ENCODE results near the gene PTPRK.

PTPRK gene

GRCh38 chr6:128516514-128516898, 3.9 kb downstream of the PTPRK start:
- DNase-seq (ENCODE audit: low read depth, low spot score), result no peak

DNA sequence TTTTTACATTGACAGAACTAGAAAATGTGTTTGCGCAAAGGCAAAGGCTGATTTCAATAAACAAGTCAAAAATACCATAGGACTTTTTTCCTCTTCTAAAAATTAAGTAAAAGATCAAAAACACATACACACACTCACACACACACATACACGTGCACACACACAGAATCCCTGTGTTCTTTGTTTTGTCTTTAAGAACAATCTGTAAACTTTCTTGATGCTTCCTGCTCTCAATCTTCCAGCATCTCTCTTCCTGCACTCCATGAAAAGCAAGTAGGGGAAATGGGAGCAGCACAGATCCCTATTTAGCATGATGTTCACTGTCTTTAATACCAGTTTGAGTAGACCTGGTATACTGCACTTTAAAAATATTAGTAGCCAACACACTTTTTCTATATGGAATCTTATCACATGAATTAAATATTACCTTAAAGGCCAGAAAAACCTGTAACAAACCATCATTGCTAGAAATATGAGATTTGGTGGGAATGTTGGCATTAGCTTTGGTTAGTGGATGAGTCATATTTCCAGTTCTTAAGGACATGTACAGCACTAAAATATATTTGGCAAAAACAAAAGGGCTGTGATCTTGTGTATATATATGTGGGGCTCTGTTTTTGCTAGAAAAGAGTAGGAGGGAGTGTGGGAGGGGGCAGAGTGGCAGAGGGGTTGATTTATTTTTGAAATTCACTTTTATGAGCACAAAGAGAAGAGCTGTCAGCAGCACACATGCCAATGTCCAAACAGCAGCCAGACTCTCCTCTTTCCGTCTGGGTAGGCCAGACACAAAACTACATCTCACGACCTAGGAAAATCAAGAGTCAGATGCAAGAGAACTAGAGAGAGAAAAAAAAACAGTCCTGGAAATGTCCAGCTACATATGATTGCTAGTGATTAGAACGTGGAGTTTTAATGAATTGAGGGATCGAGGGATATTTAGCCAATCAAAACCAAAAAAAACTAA, 4.6 kb downstream of the PTPRK start:
- no peak for DNase-seq (ENCODE audit: low read depth, low spot score)

- no peak for DNase-seq (ENCODE audit: low read depth, low spot score)
Observed at GRCh38 chr6:128513878-128514277, 6.5 kb downstream of the PTPRK start.

DNA sequence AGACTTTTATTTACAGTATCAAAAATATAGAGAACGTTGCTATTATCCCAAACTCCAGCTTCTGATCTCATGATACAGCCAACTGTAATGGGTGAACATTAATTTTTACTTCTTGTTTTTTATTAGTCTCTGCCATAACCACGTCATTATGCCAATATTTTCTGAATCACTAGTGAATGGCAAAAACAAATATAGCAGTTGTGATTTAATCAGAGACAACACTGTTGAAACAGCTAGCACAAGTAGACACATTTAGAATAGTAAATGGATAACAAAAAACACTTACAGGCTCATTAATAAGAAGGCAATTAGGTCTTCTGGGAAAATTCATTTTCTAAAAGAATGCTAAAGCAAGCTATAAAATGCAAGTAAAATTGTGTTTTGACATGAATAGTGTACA, 8.1 kb downstream of the PTPRK start:
- no peak for DNase-seq (ENCODE audit: low read depth, low spot score)

- no peak for DNase-seq (ENCODE audit: low read depth, low spot score)
Observed at GRCh38 chr6:128511506-128511905, 8.9 kb downstream of the PTPRK start.

DNA sequence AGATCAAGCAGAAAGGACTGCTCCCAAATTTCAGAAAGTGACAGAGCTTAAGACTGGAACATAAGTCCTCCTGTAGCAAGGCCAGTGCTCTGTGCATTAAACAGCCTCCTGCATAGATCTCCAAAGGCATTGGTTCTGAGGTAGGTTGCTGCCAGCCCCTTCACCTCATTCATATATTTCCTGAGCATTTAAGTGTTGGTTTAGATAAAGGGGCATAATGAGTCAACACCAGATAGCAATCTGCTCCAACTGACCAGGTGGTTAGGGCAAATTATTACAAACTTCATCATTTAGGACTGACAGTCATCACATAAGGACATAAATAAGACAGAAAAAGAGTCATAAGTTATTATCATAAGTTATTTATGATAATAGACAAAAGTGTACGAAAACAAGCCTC, 10.7 kb downstream of the PTPRK start:
- no peak for DNase-seq (ENCODE audit: low read depth, low spot score)

- DNase-seq (ENCODE audit: low read depth, low spot score), result no peak
Observed at GRCh38 chr6:128508588-128509296, 11.7 kb downstream of the PTPRK start.

GRCh38 chr6:128507337-128508310, 12.8 kb downstream of the PTPRK start:
- no peak for DNase-seq (ENCODE audit: low read depth, low spot score)

DNA sequence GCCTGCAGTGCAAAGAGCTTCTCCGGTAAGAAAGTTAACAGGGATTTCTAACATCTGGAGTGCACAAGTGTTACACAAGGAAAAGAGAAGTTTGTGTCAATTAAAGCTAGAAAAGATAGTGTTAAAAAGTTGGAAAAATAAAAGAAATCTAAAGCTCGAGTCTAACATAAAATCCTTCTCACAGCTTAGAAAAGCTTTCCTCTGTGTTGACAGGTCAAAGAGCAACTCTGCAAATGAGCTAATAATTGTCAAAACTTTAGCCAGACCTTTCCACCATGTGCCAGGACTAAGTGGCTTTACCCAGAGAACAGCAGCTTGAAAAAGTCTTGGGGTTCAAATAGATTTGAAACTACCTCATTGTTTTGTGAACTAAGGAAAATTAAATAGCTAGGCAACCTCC, 14.8 kb downstream of the PTPRK start:
- no peak for DNase-seq (ENCODE audit: low read depth, low spot score)

DNA sequence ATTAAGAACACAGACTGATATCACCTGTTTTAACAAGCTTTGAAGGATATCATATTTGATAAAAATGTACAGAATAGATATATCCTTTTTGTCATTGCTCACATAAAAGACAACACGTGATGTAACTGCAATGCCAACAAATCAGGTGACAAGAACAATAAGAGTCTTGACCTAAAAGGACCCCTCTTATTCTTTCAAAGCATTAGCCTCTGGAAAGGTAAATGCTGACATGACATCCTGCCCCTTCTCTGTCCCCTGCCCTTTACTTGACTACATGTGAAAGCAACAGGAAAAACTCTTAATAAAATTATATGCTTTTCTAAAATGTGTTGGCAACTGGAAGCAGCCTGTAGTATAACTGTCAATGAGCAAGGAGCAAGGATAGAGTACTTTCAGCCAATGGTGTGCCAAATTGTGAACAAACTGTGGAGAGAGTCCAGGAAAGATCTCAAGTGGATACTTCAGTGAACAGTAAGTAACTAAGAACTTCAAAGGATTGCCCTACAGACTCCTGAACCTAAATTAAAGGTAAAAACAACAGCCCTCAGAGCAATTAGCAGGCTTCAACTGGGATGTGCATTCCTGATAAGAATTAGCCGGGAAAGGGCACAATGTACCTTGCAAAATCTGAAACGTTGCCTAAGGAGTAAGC, 16.3 kb downstream of the PTPRK start:
- DNase-seq (ENCODE audit: low read depth, low spot score), result no peak

DNA sequence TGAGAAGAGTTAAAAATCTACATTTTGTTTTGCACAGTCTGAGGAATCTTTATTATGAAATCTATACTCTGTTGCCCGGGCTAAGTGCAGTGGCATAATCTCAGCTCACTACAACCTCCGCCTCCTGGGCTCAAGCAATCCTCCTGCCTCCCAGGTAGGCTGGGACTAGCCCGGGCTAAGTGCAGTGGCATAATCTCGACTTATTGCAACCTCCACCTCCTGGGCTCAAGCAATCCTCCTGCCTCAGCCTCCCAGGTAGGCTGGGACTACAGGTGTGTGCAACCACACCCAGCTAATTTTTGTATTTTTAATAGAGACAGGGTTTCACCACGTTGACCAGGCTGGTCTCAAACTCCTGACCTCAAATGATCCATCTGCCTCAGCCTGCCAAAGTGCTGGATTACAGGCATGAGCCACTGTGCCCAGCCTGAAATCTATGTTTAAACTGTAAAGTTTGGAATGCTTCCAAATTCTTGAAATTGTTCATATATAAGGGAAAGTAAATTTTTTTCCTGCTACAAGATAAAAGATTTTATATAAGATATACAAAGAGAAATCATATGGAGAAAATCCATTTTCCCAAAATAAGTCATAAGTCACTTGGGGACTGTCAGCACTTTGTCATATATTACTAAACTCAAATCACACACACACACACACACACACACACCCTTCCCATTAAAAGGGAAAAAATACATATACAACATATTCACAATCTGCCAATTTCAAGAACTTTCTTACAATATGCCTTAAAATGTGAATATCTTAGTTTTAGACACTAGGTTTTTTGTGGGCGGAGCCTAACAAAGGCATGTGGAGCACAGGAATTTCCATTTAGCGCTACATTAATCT, 19.4 kb downstream of the PTPRK start:
- no peak for DNase-seq (ENCODE audit: low read depth, low spot score)

DNA sequence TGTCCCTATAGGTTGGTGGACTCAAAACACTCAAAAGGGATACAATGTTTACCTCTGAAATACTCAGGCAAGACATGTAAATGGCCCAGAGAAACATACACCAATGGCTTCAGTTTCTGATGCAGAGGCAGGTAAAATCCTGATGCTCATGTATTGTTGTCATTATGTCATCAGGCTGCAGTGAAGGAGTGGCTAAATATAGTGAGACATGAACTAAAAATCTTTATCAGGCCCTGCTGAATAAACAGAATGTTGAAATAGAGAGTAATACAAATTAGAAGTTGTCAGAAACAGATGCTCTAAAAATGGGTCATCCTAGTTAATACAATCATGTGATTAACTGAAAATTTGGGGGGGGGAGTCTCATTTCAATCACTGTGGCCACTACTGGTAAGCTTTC, 20.4 kb downstream of the PTPRK start:
- DNase-seq (ENCODE audit: low read depth, low spot score), result no peak

DNA sequence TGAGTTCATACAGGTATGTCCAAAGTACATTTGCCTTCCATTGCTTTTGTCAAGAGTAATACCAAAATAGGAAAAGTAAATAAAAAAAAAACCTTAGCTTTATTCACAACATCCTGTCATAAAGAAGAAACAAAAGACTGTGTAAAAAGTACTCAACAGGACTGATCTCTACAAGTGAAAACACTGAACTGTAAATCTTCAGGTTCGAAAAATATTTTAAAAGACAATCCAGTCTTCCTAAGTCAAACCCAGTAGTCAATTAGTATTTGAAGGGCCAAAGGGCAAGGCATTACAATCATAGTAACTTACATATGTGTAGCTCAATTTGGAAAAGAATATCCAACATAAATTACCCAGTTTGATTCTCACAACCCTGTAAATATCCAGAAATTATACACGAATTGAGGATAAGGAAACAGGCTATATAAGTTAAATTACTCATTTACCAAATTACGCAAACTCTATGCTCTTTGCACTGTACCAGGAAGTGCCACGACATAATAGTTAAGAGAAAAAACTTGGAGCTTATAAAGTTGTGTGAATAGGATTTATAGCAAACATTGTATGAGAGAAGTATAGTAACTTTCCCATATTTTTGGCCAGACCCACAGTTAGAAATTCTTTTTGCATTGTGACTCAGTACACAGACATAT, 21.2 kb downstream of the PTPRK start:
- no peak for DNase-seq (ENCODE audit: low read depth, low spot score)

- no peak for DNase-seq (ENCODE audit: low read depth, low spot score)
Observed at GRCh38 chr6:128498234-128498633, 22.2 kb downstream of the PTPRK start.

DNA sequence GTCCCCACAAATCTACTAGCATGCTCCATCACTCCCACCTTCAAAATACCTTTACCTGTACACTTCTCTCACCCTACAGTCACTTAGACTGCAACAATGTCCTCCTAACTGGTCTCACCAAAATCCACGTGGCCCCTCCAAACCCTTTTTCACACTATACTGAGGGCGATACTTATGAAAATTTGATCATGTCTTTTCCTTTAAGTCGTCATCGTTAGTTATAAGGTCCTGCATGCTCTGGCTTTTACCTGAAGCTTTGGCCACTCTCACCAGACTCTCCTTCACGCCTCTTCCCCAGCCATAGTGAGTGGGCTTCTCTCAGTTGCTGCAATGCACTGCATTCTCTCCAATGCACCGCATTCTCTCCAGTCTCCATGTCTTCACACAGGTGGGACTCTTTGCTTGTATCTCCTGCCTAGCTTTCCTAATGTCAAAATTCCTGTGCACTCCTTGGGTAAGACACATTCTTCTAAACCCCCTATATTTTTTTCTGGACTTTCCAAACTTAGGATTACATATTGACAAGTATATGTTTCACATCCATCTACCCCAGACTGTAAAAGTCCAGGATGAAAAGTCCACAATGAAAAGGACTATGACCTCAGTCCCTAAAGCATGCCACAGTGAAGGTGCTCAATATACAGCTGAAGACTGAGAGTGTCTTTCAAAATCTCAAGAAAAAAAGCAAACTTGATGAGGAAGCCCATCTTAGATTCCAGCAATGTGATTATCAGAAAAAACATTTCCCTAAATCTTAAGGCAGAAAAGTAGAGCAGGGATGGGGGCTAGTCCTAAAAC, 24.7 kb downstream of the PTPRK start:
- DNase-seq (ENCODE audit: low read depth, low spot score), result no peak

DNA sequence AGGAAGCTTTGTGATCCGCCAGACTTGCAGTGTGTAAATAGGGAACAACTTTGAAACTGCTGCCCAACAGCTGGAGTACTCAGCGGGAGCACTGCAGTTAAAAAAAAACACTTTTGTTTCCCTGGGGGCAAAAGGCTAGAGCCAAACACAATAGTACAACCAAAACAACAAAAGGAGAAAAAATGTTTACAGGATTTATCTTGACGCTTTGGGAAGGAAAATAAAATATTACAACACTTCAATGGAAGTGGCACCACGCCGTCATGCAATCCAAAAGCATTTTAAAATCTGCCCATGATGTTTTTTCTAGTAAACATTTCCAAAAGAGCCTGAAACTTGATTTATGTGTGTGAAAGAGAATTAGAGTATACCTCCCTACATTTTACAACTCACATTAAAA, 26.0 kb downstream of the PTPRK start:
- peak; percentile 77 for DNase-seq (ENCODE audit: low read depth, low spot score)

GRCh38 chr6:128493877-128494276, 26.5 kb downstream of the PTPRK start:
- no peak for DNase-seq (ENCODE audit: low read depth, low spot score)

- DNase-seq (ENCODE audit: low read depth, low spot score), result peak; percentile 65
Observed at GRCh38 chr6:128492386-128492785, 28.0 kb downstream of the PTPRK start.

Measured in smooth muscle cell of the brain vasculature (primary cell).